Effector memory CD8-positive, alpha-beta T cell (primary cell): ENCODE measurements around the gene ATP11A.

Experiments used
- ATAC-seq: fragments of 150-1000 bp; cut with Tn5 transposase; replicated peaks from 2 replicates; pipeline ENCODE4 v1.10.0; 2021; ENCODE audit warnings: mild to moderate bottlenecking, moderate library complexity
- DNase-seq, 3 experiments: peaks; one replicate each; pipeline ENCODE4 v3.0.0; 2021
- H3K27ac Mint-ChIP-seq, 2 donors: one replicate each; pipeline ENCODE4 v1.8.0; 2022; ENCODE audit warnings: mild to moderate bottlenecking in 2 of 2, mixed read lengths in 2 of 2, moderate library complexity in 2 of 2
- H3K27me3 Mint-ChIP-seq, 2 donors: one replicate each; pipeline ENCODE4 v1.8.0; 2022; ENCODE audit warnings: mixed read lengths in 2 of 2
- H3K36me3 Mint-ChIP-seq: one replicate; pipeline ENCODE4 v1.8.0; 2022; ENCODE audit warnings: mild to moderate bottlenecking, moderate library complexity, mixed read lengths; ENCODE audit not compliant: insufficient read depth
- H3K4me1 Mint-ChIP-seq, 2 donors: one replicate each; pipeline ENCODE4 v1.8.0; 2022; ENCODE audit warnings: low read depth in 2 of 2, mixed read lengths in 2 of 2
- H3K4me3 Mint-ChIP-seq, 2 donors: one replicate each; pipeline ENCODE4 v1.8.0; 2022; ENCODE audit warnings: mild to moderate bottlenecking in 2 of 2, mixed read lengths in 2 of 2, moderate library complexity in 2 of 2
- H3K9me3 Mint-ChIP-seq, 2 donors: one replicate each; pipeline ENCODE4 v1.8.0; 2022; ENCODE audit warnings: mixed read lengths in 2 of 2

ATP11A gene

GRCh38 chr13:112902101-112902651 lies 212.3 kb downstream of the ATP11A start:
- ATAC-seq (no peak), DNase-seq (no peak)
- Mint-ChIP-seq H3K4me1 (no peaks in the 10 kb centered on the region), H3K4me3 (no peak overlapping the region), H3K36me3 (no peaks in the 10 kb centered on the region), H3K9me3 (peaks cover 0 to 4% of the 10 kb centered on the region in 2 donors), H3K27me3 (peaks cover 29 to 59% of the 10 kb centered on the region in 2 donors), H3K27ac (no peak overlapping the region)

DNA sequence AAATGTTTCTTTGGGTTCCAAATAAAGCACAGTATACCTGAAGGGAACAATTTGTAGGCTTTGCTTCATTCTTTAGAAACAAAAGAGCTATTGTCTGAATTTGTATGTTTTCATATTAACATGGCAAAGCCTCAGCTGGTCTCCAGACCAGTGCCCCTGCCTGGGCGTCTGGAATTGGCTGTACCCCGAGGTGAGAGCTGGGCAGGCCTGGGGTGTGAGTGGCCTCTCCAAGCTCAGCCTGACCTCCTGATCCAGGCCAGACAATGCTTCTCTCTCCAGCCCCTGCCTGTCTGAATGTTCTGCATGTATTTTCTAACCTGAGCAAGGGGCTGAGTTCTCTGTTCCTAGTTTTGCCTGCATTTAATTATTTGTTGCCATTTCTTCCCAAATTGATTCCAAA lies 212.8 kb downstream of the ATP11A start:
- Mint-ChIP-seq H3K4me3 (no peak overlapping the region), H3K27me3 (peaks cover 32 to 59% of the 10 kb centered on the region in 2 donors), H3K9me3 (peaks cover 0 to 4% of the 10 kb centered on the region in 2 donors), H3K4me1 (no peaks in the 10 kb centered on the region), H3K36me3 (no peaks in the 10 kb centered on the region), H3K27ac (no peak overlapping the region)
- DNase-seq (no peak), ATAC-seq (no peak)

GRCh38 chr13:112903071-112903577 lies 213.3 kb downstream of the ATP11A start:
- H3K9me3 Mint-ChIP-seq = peaks cover 0 to 4% of the 10 kb centered on the region in 2 donors
- no peaks in the 10 kb centered on the region for H3K4me1 Mint-ChIP-seq
- no peak overlapping the region for H3K4me3 Mint-ChIP-seq
- ATAC-seq (no peak), DNase-seq (no peak)
- peaks cover 32 to 56% of the 10 kb centered on the region in 2 donors for H3K27me3 Mint-ChIP-seq
- no peaks in the 10 kb centered on the region for H3K36me3 Mint-ChIP-seq
- H3K27ac Mint-ChIP-seq = no peak overlapping the region

DNA sequence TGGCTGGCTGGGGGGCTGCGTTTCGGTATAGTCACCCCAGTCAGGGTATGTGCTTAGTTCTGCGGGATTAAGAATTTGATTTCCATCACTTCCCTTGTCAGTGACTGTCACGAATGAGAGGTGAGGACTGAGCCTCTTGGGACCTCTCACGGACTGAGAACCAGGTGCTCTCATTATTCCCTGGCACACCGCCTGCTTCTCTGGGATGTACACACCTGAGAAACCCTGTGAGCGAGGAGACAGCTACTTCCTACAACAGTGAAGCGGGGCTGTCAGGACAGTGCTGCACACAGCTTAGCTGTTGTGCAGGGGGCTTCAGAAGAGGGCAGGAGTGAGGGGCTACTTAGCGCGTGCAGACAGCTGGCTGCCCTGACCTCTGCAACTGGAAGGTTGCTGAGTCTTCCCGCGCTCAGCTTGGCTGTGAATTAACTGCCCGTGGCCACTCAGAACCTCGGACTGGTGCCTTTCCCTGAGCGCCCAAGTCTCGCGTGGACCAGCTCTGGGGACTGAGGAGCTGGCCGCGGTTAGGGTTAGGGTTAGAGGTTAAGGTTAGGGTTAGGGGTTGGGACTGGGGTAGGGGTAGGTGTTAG lies 213.9 kb downstream of the ATP11A start:
- ATAC-seq (no peak), DNase-seq (no peak)
- Mint-ChIP-seq H3K27me3 (peaks cover 32 to 51% of the 10 kb centered on the region in 2 donors), H3K9me3 (peaks cover 0 to 4% of the 10 kb centered on the region in 2 donors), H3K36me3 (no peaks in the 10 kb centered on the region), H3K4me1 (no peaks in the 10 kb centered on the region), H3K4me3 (no peak overlapping the region), H3K27ac (no peak overlapping the region)

DNA sequence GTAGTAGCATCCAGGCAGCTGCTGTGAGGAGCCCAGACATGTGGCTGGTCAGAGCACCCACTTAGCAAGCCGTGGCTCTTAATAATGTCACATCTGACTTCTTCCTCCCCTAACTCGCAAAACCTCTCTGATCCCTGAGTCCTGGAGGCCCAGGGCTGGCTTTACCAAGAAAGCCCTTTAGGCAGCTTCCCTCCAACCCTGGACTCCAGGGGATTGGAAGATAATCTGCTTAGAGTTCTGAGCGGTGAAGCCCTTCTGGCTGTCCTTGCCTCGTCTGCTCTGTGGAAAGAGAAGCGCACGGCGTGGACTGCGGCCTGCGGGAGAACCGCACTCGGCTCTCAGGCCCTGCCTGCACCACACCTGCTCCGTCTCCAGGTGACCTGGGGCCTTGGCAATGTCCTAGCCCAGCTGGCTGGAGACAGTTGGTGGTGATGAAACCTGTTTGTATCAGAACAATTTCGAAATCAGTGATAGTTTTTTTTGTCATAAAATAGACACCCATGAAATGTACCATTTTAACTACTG lies 214.7 kb downstream of the ATP11A start:
- H3K9me3 Mint-ChIP-seq = peaks cover 0 to 4% of the 10 kb centered on the region in 2 donors
- no peaks in the 10 kb centered on the region for H3K36me3 Mint-ChIP-seq
- H3K27ac Mint-ChIP-seq = no peak overlapping the region
- no peak for ATAC-seq
- H3K27me3 Mint-ChIP-seq = peaks cover 36 to 51% of the 10 kb centered on the region in 2 donors
- DNase-seq = no peak
- no peaks in the 10 kb centered on the region for H3K4me1 Mint-ChIP-seq
- H3K4me3 Mint-ChIP-seq = no peak overlapping the region

DNA sequence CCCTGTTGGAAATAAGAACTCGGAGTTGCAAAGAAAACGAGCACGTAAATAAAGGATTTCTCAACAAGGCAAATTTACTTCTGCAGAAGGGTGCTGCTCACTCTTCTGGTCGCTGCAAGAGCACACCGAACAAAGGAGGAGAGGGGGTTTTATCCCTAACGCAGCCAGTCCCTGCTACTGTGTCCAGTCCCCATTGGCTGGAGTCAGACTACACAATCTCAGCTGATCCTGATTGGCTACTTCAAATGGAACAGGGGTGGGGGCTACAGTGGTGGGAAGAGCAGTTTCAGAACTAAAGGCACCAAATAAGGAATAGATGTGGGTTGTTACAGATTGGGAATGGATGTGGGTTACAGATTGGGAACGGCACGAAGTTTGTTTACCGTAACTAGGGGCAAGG lies 215.2 kb downstream of the ATP11A start:
- DNase-seq = no peak
- no peaks in the 10 kb centered on the region for H3K36me3 Mint-ChIP-seq
- ATAC-seq = no peak
- no peak overlapping the region for H3K27ac Mint-ChIP-seq
- peaks cover 33 to 48% of the 10 kb centered on the region in 2 donors for H3K27me3 Mint-ChIP-seq
- no peaks in the 10 kb centered on the region for H3K4me1 Mint-ChIP-seq
- H3K9me3 Mint-ChIP-seq = peaks cover 0 to 4% of the 10 kb centered on the region in 2 donors
- no peak overlapping the region for H3K4me3 Mint-ChIP-seq

DNA sequence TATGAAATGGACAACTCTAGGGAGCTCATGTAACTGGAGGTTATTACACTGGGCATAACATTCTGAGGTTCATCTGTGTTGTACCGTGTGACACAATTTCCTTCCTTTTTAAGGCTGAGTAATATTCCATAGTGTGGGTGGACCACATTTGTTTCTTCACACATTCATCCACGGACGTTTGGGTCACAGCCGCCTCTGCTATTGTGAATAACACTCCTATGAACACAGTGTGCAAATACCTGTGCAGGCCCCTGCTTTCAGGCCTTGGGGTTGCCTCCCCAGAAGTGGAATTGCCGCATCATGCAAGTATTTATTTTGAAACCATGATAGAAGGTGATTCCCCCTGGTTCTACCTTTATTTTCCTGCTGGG lies 215.8 kb downstream of the ATP11A start:
- H3K4me1 Mint-ChIP-seq = no peaks in the 10 kb centered on the region
- DNase-seq = no peak
- H3K36me3 Mint-ChIP-seq = no peaks in the 10 kb centered on the region
- H3K4me3 Mint-ChIP-seq = no peak overlapping the region
- H3K9me3 Mint-ChIP-seq = peaks cover 0 to 4% of the 10 kb centered on the region in 2 donors
- peaks cover 28 to 43% of the 10 kb centered on the region in 2 donors for H3K27me3 Mint-ChIP-seq
- H3K27ac Mint-ChIP-seq = no peak overlapping the region
- no peak for ATAC-seq

DNA sequence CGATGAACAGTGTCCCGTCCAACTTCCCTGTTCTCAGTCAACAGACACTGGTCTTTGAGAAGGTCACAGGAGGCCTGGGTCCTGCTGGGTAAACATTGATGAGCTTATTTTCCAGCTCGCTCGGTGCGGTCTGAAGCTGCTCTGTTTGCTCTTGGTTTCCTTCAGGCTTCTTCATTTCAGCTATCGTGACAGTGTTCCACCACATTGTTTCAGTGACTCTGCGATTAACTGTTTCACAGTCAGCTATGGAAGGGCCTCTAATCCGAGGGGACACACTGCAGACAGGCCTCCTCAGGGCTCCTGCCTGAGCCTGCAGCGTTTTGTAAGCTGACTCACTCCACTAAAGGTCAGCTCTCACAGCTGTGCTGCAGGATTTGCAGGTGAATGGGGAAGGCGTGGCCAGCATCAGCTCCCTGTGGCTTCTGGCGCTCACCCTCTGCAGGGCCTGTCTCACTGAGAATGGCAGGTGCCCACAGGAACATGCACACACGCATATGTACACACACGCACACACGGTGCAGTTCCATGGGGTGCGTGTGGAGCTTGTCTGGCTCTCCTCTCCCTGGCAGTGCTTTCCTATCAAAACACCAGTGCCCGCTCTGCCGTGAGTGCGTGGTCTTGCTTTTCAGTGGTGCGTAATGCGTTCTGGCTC lies 216.3 kb downstream of the ATP11A start:
- H3K27me3 Mint-ChIP-seq = peaks cover 26 to 38% of the 10 kb centered on the region in 2 donors

GRCh38 chr13:112907286-112907685 lies 217.4 kb downstream of the ATP11A start:
- no peak overlapping the region for H3K27ac Mint-ChIP-seq
- H3K36me3 Mint-ChIP-seq = no peaks in the 10 kb centered on the region
- peaks cover 31 to 38% of the 10 kb centered on the region in 2 donors for H3K27me3 Mint-ChIP-seq
- H3K4me3 Mint-ChIP-seq = no peak overlapping the region
- H3K4me1 Mint-ChIP-seq = no peaks in the 10 kb centered on the region
- no peak for ATAC-seq
- DNase-seq = no peak
- H3K9me3 Mint-ChIP-seq = peaks cover 0 to 4% of the 10 kb centered on the region in 2 donors

More for the DNA sequence above, 216.3 kb downstream of the ATP11A start:
- Mint-ChIP-seq H3K9me3 (peaks cover 0 to 4% of the 10 kb centered on the region in 2 donors), H3K4me1 (no peaks in the 10 kb centered on the region), H3K4me3 (no peak overlapping the region), H3K27ac (no peak overlapping the region), H3K36me3 (no peaks in the 10 kb centered on the region)
- no peak for ATAC-seq
- DNase-seq = no peak

- ATAC-seq (no peak), DNase-seq (no peak)
- Mint-ChIP-seq H3K27ac (no peak overlapping the region), H3K9me3 (peaks cover 0 to 4% of the 10 kb centered on the region in 2 donors), H3K36me3 (no peaks in the 10 kb centered on the region), H3K27me3 (peaks cover 31 to 36% of the 10 kb centered on the region in 2 donors), H3K4me3 (no peak overlapping the region), H3K4me1 (no peaks in the 10 kb centered on the region)
Observed at GRCh38 chr13:112907871-112908331, 218.1 kb downstream of the ATP11A start.

DNA sequence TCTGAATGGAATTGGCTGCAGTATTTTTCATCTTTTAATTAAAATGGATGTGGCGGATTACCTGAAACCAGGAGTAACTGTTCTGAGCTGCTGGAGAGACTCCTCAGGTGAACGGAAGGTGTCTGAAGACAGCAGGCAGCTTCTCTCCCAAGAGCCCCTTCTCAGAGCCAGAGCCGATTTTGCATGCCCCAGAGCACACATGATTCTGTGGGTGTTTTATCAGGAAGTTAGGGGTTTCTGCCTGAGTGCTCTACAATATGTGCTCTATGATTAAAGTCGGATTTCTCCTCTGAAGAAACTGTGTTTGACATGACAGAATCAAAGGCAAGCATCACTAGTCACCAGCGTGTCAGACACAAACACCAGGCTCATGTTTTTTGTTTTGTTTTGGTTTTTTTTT lies 218.5 kb downstream of the ATP11A start:
- no peaks in the 10 kb centered on the region for H3K36me3 Mint-ChIP-seq
- H3K27ac Mint-ChIP-seq = no peak overlapping the region
- H3K9me3 Mint-ChIP-seq = peaks cover 0 to 4% of the 10 kb centered on the region in 2 donors
- peaks cover 31 to 32% of the 10 kb centered on the region in 2 donors for H3K27me3 Mint-ChIP-seq
- ATAC-seq (no peak), DNase-seq (no peak)
- no peaks in the 10 kb centered on the region for H3K4me1 Mint-ChIP-seq
- no peak overlapping the region for H3K4me3 Mint-ChIP-seq

DNA sequence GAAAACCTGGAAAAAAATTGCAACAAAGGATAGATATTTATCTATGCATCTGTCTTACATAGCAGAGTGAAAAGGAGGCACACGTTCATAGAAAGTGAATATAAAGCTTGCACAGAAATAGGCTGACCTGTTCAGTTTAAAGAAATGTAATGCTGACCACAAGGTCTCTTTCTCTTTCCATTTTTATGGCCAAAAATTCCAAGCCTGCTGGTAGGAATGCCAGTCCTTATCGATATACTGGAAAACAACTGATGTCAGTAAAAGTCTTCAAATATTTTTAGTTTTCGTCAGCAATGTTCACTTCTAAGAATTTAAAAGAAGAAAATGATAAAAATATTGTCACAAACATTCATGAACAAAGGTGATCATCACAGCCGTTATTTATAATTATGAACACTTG lies 220.2 kb downstream of the ATP11A start:
- Mint-ChIP-seq H3K4me1 (no peaks in the 10 kb centered on the region), H3K4me3 (no peak overlapping the region), H3K27ac (no peak overlapping the region), H3K9me3 (peaks cover 0 to 2% of the 10 kb centered on the region in 2 donors), H3K27me3 (peaks cover 31 to 37% of the 10 kb centered on the region in 2 donors), H3K36me3 (no peaks in the 10 kb centered on the region)
- DNase-seq (no peak), ATAC-seq (no peak)

- Mint-ChIP-seq H3K27me3 (peaks cover 37 to 38% of the 10 kb centered on the region in 2 donors), H3K4me1 (no peaks in the 10 kb centered on the region), H3K36me3 (no peaks in the 10 kb centered on the region), H3K4me3 (no peak overlapping the region), H3K9me3 (no peaks in the 10 kb centered on the region), H3K27ac (no peak overlapping the region)
- no peak for DNase-seq
- ATAC-seq = no peak
Observed at GRCh38 chr13:112910616-112911280, 220.9 kb downstream of the ATP11A start.
